GM12864 (cell line): ENCODE results near the gene IFT172.

Source experiments
- DNase-seq: peaks from one replicate; pipeline ENCODE4 v3.0.0-alpha.2; 2011; ENCODE audit warnings: low read depth
- H3K4me3 ChIP-seq: 2 replicates; pipeline ENCODE4 v1.5.1; 2011; ENCODE audit warnings: mild to moderate bottlenecking, low read depth, low read length, control low read depth
- TF ChIP-seq, protein P1 (sequence below): IDR thresholded peaks from 2 replicates; pipeline ENCODE4 v1.5.1; 2011; ENCODE audit warnings: low read depth, mild to moderate bottlenecking, moderate library complexity, low read length, control low read depth, inconsistent platforms; ENCODE audit errors: missing control alignments

Gene IFT172

DNA sequence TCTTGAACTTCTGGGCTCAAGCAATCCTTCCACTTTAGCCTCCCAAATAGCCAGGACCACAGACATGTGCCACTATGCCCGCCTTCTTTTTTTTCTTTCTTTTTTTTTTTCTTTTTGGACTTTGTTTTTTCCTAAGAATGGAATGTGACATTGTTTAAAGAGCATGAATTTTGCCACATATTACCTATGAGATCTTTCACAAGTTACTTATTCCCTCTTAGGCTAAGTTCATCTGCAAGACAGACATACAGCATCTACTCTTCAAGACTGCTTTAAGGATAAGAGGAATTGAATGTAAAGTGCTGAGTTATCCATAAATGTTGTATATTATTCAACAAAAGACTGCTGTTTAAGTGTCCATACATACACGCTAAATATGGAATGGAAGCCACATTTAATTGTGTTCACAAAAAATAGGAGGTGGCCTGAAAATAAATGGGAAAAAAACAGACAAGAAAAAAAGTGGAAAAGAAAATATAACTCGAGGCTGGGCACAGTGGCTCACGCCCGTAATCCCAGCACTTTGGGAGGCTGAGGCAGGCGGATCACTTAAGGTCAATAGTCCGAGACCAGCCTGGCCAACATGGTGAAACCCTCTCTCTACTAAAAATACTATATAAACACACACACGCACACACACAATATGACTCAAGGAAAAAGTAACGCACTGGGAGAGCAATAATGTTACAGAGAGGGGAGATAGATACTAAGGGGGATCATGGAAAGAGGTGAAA is 77.0 kb downstream of the IFT172 start:
- H3K4me3 ChIP-seq, result no peak overlapping the region
- TF ChIP-seq, protein P1, sequence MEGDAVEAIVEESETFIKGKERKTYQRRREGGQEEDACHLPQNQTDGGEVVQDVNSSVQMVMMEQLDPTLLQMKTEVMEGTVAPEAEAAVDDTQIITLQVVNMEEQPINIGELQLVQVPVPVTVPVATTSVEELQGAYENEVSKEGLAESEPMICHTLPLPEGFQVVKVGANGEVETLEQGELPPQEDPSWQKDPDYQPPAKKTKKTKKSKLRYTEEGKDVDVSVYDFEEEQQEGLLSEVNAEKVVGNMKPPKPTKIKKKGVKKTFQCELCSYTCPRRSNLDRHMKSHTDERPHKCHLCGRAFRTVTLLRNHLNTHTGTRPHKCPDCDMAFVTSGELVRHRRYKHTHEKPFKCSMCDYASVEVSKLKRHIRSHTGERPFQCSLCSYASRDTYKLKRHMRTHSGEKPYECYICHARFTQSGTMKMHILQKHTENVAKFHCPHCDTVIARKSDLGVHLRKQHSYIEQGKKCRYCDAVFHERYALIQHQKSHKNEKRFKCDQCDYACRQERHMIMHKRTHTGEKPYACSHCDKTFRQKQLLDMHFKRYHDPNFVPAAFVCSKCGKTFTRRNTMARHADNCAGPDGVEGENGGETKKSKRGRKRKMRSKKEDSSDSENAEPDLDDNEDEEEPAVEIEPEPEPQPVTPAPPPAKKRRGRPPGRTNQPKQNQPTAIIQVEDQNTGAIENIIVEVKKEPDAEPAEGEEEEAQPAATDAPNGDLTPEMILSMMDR, result no peak
- DNase-seq, result no peak

DNA sequence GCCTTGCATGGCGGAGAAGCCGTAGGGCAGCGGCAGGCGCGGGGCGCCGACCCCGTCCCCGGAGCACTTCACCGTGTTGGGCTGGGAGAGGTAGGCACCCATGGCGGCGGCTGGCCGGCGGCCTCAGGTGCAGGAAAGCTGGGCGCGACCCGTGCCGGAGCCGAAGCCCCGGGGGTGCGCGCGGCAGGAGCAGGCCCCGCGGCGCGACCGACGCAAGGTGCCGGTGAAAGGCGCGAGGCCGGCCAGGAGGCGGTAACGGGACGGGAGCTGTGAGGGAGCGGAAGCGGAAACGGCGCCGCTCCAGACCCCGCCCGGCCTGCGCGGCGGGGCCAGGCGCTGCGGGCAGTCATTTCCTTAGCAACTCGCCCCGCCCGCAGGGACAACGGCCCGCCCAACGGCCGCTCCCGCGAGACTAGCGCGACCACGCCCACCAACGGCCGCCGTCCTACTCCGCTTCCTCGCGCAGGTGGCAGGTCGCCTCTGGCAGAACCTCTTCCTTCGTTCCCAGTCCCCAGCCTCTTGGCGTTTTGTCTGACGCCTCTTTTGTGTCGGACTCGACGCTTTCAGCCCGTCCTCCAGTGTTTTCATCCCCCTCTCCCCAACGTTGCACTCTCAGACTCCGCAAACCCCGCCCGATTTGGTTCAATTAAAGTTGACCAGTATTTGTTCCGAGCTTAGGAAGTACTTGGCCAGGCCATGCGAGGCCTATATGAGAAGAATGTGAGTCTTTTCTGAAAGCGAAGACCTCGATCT is 80.0 kb downstream of the IFT172 start, which contains the start of gene PPM1G:
TSS of gene PPM1G (minus strand) at position 271 of the 753 bp plus-strand sequence. CDS start at position 102, 169 bp downstream.
- H3K4me3 ChIP-seq, result peak within 1 kb of the TSS; percentile 95
- TF ChIP-seq, protein P1, result no peak
- DNase-seq, result peak; percentile 76

- H3K4me3 ChIP-seq, result peak overlapping the region; percentile 95
- TF ChIP-seq, protein P1, result no peak
- DNase-seq, result no peak
Measured at GRCh38 chr2:27408601-27409320, 80.8 kb downstream of the IFT172 start.

DNA sequence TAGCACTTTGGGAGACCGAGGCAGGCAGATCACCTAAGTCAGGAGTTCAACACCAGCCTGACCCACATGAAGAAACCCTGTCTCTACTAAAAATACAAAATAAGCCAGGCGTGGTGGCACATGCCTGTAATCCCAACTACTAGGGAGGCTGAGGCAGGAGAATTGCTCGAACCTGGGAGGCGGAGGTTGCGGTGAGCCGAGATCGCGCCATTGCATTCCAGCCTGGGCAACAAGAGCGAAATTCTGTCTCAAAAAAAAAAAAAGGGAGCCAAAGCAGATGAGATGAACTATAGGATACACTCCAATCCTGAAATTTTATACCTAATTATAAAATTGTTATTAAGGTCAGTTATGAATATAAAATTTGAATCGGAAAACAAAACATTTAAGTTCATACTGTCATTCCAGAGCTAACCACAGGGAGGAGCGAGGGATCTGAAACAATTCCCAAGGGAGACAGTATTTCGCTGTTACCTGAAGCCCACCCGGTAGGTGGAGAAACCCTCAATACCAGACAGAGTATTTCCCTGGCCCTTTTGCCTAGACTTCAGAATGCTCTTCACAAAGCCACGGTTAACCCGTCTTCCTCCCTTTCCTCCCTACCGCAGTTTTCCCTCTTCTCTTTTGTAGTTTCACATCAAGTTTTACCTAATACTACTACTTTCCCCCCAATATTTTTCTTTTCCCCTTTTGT is 81.6 kb downstream of the IFT172 start:
- TF ChIP-seq, protein P1, result peak; percentile 35
- H3K4me3 ChIP-seq, result peak overlapping the region; percentile 95
- DNase-seq, result no peak

GRCh38 chr2:27400348-27401135 is 89.0 kb downstream of the IFT172 start:
- no peak overlapping the region for H3K4me3 ChIP-seq
- TF ChIP-seq, protein P1, result no peak
- no peak for DNase-seq

DNA sequence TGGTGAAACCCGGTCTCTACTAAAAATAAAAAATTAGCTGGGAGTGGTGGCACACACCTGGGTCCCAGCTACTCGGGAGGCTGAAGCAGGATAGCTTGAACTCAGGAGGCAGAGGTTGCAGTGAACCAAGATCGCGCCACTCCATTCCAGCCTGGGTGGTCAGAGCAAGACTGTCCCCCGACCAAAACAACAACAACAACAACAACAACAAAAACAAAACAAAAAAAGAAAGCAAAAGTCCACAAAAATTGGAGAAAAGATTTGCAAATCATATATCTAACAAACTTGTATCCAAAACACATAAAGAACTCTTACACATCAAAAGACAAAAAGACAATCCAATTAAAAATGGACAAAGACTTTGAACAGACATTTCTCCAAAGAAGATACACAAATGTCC is 90.6 kb downstream of the IFT172 start:
- TF ChIP-seq, protein P1, result no peak
- H3K4me3 ChIP-seq, result no peak overlapping the region

More for the DNA sequence above, 90.6 kb downstream of the IFT172 start:
- no peak for DNase-seq
